Left cardiac atrium (tissue), 4 donors: ENCODE results near the gene TUBGCP4. TPM values are rescaled to one million over a fixed set of nuclear protein-coding genes. Genes with fewer than 3 reads are reported as not detected.
"Not testable (repeated sequence)": the region's sequence is repeated elsewhere in the genome, so short reads cannot be mapped to it uniquely, and the experiment has no call there.

Experiments used
- ATAC-seq, 2 donors: fragments of 200-7000 bp; cut with Tn5 transposase; one replicate each; pipeline ENCODE4 v1.9.1; 2020; ENCODE audit warnings: mild to moderate bottlenecking in 2 of 2, moderate library complexity in 2 of 2
- DNase-seq: peaks from one replicate; pipeline ENCODE4 v3.0.0-alpha.2; 2020
- intact Hi-C, 2 donors: fragments of 100-400 bp; cut with DNase I; formaldehyde crosslinking; loops; one replicate each; pipeline versions ENCODE4 v1.14.1 to v1.15.1; 2022 to 2023
- total RNA-seq, 2 donors: library from RNA; stranded (reverse); fragmentation: NEBNext Ultra II Directional; extraction: Animal tissue kit (Norgen Biotek cat#: 25700); gene quantifications; one replicate each; pipeline ENCODE4 v1.2.1, GENCODE V29; 2021
- donor health status: DM: no; HTN: yes; CAD: no.
- donor health status: DM: no; HTN: yes; CAD: no; lungs with severe emphysema.
- donor health status: DM: yes; HTN: yes; CAD: no.
- donor health status: Dilated cardiomyopathy.

The TUBGCP4 gene
- total RNA-seq, 2 donors from 2014 or later = 11.3 to 12.6 TPM

DNA sequence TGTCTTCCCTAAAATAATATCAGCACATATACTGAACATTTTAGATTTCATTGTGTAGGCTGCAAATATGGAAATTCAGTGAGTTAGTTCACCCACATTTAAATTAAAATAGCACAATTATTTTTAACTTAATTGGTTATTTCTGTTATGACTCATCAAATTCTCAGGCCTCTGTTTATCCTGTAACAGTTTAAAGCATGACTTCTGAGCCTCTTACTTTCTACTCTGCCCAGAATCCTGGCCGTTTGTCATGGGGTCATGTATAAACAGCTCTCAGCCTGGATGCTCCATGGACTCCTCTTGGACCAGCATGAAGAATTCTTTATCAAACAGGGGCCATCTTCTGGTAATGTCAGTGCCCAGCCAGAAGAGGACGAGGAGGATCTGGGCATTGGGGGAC is 12.2 kb downstream of the TUBGCP4 start:
- no peak for ATAC-seq
- DNase-seq = no peak
- intact Hi-C loops = no loop called here

DNA sequence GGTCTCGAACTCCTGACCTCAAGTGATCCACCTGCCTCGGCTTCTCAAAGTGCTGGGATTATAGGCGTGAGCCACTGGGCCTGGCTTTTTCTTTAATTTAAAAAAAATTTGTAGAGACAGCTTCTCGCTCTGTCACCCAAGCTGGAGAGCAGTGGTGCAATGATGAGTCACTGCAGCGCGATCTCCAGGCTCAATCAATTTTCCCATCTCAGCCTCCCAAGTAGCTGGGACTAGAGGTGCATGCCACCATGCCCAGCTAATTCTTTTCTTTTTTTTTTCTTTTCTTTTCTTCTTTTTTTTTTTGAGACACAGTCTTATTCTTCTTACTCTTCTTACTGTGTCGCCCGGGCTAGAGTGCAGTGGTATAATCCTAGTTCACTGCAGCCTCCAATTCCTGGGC is 19.8 kb downstream of the TUBGCP4 start:
- ATAC-seq = no peak
- no peak for DNase-seq
- intact Hi-C loops = no loop called here

GRCh38 chr15:43393592-43393991 is 22.7 kb downstream of the TUBGCP4 start:
- DNase-seq, intact Hi-C loops, ATAC-seq: not testable (repeated sequence)

- intact Hi-C loops = no loop called here
- ATAC-seq = no peak
- no peak for DNase-seq
Observed at GRCh38 chr15:43402255-43402654, 31.4 kb downstream of the TUBGCP4 start.

DNA sequence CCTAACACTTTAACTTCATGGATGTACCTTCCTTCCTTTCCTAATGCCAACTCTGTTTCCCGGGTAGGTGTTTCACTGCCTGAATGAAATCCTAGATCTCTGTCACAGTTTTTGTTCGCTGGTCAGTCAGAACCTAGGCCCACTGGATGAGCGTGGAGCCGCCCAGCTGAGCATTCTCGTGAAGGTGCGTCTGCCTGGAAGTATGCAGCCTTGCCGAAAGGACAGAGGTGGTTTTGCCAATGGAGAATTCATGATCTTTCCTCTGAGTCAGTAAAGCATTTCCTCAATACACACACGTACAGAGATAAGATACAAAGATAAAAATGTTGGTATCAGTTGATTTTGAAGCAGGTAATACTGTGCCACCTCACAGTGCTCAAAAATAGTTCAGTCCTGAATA is 32.7 kb downstream of the TUBGCP4 start:
- intact Hi-C loops = no loop called here
- no peak for ATAC-seq
- no peak for DNase-seq

DNA sequence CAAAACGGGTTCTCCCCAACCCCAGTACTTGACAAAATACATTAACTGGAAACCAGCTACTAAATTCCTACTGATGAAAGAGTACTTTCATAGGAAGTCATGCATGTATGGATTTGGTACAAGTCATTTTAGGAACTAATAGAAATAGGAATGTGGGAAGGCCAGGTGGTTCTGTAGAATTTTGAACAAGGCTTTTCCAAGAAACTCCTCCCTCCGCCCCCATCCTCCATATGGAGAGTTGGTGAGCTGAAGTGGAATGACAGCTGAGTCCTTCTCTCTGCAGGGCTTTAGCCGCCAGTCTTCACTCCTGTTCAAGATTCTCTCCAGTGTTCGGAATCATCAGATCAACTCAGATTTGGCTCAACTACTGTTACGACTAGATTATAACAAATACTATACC is 33.2 kb downstream of the TUBGCP4 start:
- ATAC-seq (no peak), DNase-seq (no peak)
- intact Hi-C loops = no loop called here

DNA sequence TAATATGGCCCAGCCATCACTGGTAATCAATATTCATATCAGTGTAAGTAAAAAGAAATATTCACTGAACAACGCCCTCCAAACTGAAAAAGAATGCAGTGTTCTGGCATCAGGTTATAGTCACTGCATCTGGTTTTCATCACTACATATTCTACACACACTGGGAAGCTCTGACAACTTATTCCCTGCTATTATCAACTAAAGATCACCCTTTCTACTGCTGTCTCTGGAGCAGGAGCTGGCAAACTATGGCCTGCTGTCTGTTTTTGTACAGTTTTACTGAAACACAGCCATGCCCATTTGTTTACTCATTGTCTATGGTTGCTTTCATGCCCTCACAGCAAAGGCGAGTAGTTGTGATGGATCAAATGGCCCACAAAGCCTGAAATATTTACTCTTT is 35.3 kb downstream of the TUBGCP4 start:
- intact Hi-C loops = no loop called here
- ATAC-seq (peak in 1 of 2 donors; percentile 84), DNase-seq (no peak)

GRCh38 chr15:43406808-43407207 is 35.9 kb downstream of the TUBGCP4 start:
- ATAC-seq = peak in 1 of 2 donors; percentile 23
- DNase-seq = no peak
- intact Hi-C loops = no loop called here

GRCh38 chr15:43408789-43409188 is 37.9 kb downstream of the TUBGCP4 start:
- ATAC-seq = no peak
- intact Hi-C loops = no loop called here
- DNase-seq = no peak

DNA sequence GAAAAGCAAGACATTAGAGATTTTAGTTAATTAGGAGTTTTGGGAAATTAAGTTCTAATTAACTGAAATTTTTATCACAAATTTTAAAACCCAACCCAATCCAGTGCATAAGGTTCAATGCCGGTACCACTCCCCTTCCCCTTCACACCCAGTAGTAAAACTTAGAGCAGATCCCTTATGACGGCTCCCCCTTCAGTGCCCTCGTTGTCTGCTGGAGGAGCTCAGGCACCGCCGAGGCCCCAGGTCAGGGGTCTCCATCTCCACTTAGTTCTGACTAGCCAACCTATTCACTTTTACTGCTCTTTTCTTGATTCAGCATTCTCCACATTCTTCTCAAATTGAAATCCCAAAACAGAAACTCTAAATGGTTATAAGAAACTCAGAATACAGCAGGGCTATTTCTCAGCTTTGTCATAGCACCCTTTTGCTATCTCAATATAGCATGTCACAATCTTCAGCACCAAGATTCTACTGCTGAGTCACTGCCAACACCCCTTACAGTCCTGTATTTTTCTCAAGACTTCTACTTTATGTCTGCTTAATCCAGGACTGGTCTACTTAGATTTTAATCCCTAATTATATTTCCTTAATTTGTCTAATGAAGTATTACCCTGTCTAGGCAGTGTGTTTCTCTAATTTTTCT is 39.8 kb downstream of the TUBGCP4 start:
- ATAC-seq = peak in 1 of 2 donors; percentile 23
- intact Hi-C loops = no loop called here

DNA sequence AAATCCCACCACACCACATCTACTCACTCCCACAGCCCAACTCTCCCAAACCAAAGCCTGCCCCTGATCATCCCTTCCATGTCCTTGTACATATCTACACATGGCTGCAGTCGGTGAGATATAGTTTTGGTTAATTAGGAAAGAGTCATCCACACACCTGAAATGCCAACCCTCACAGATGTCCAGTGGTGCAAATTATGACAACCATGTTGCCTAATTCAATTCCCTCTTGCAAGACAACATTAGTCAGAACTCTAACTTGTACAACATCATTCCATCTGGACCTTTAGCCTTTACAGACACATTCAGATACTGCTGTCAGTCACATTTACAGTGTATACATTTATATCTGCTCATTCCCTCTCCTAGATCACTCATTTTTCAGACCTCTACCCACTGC is 41.2 kb downstream of the TUBGCP4 start:
- intact Hi-C loops = no loop called here
- ATAC-seq = no peak
- no peak for DNase-seq

More for the DNA sequence above, 39.8 kb downstream of the TUBGCP4 start:
- DNase-seq = no peak

DNA sequence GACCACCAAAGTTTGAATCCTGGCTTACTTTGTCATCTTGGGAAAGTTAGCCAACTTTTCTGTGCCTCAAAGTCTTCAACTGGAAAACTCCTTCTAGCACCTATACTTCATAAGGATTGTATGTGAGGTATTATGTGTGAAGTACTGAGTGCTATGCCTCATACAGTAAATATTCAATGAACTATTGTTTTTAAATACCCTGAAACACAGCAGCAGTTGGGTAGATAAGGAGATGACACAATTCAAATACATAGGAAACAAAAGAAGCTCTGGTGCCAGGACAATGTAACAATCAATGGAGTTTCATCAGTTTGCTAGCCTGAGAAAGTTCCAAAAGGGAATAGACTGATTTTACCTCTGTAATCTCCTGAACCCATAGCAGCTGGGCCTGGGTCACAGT is 43.3 kb downstream of the TUBGCP4 start:
- ATAC-seq = no peak
- DNase-seq = no peak
- intact Hi-C loops = no loop called here

DNA sequence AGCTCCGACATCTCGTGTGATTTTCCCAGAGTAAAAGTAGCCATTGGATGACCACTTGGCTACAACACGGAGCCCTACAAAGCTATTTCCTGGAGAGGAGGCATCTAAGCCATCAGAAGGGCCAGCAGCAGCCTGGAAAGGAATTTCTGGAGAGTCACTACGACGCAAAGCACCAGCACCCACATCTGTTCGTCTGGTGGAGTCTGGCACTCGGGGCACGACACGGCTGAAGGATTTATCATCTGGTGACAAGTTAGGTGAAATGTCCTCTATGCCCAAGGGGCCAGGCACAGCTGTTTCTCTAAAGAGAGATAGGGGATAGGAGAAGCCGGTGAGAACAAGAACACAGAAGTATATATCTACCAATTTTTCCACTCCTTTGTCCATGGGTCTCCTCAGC is 49.5 kb downstream of the TUBGCP4 start:
- intact Hi-C loops = no loop called here
- no peak for ATAC-seq
- DNase-seq = no peak

DNA sequence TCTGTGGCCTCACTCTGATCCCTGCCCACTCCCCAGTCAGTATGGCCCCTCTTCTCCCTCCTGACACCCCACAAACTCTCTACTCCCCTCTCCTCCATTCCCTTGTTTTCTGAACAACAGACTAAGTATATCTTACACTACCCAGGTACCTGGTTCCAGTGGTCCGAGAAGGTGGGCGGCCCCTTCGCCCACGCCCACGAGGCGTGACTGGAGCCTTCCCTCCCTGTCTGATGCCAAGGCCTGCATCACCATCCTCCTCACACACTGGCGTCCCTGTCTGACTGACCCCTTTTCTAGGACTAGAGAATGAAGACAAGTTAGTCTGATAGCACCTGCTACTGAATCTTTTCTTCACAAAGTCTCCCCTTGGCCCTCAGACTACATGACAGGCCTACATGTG is 50.0 kb downstream of the TUBGCP4 start:
- intact Hi-C loops = no loop called here
- DNase-seq = no peak
- no peak for ATAC-seq

- intact Hi-C loops = no loop called here
- DNase-seq = no peak
- no peak for ATAC-seq
Observed at GRCh38 chr15:43423793-43424192, 52.9 kb downstream of the TUBGCP4 start.

DNA sequence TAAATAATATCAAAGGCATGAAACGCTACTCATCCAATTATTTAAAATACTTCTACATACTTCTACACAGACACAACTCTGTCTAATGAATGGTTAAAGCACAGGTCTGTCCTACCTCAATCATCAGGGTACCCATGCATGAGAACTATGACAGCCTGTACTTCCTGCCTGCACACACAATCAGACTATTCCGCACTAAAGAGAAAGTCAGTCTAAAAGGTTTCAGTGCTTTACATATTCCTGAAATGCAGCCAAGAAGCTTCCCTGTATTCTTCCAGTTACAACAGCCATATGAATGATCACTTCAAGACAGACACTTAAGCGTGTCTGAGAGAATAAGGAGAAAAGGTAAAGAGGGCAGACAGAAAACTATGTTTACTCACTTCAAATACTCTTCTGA is 58.8 kb downstream of the TUBGCP4 start:
- intact Hi-C loops = no loop called here
- DNase-seq = no peak

DNA sequence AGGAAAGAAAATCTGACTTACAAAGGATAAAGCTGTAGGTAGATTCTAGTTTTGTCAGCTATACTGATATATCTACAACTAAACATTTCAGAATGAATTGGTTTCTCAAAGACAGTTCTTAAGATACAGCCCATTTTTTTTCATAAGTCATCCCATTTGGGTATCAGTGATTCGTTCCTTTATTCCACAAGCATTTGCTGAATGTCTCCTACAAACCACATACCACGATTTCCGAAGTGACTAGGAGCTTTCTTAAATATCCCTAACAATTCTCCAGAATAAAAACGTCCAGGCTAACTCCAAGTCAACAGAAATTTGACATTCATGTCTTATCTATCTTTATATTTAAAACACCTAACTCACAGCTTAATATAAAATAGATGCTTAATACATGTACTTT is 62.3 kb downstream of the TUBGCP4 start:
- intact Hi-C loops = no loop called here
- ATAC-seq = no peak

More for the DNA sequence above, 58.8 kb downstream of the TUBGCP4 start:
- no peak for ATAC-seq

GRCh38 chr15:43433661-43434303 is 62.9 kb downstream of the TUBGCP4 start:
- intact Hi-C loops = no loop called here
- ATAC-seq (no peak), DNase-seq (no peak)

More for the DNA sequence above, 62.3 kb downstream of the TUBGCP4 start:
- DNase-seq = no peak

DNA sequence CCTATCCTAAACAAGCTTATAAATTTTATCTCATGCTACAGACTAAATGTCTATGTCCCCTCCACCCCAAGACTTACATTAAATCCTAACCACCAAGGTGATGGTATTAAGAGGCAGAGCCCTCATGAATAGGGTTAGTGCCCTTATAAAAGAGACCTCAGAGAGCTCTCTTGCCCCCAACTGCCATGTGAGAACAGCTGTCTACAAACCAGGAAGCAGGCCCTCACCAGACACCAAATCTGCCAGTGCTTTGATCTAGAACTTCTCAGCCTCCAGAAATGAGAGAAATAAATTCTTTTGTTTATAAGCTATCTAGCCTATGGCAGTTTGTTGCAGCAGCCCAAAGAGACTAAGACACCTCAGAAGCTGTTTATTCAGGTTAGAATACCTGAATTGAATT is 63.5 kb downstream of the TUBGCP4 start:
- ATAC-seq = no peak
- no peak for DNase-seq
- intact Hi-C loops = no loop called here

GRCh38 chr15:43436395-43436794 is 65.5 kb downstream of the TUBGCP4 start:
- intact Hi-C loops = no loop called here
- ATAC-seq (no peak), DNase-seq (no peak)

GRCh38 chr15:43439268-43439667 is 68.4 kb downstream of the TUBGCP4 start:
- intact Hi-C loops = no loop called here
- no peak for DNase-seq
- ATAC-seq = no peak
